Ovary (tissue), 9 donors: ENCODE data around the gene INPP5A. TPM values are rescaled to one million over a fixed set of nuclear protein-coding genes. Genes with fewer than 3 reads are reported as not detected.
"Not testable (repeated sequence)": the region's sequence is repeated elsewhere in the genome, so short reads cannot be mapped to it uniquely, and the experiment has no call there.

Experiments used
- DNase-seq, 5 donors: peaks; one replicate each; pipeline ENCODE4 v3.0.0-alpha.2; 2019 to 2020
- H3K27ac ChIP-seq, 2 donors: fragments of 200-600 bp; one replicate each; pipeline versions ENCODE4 v1.5.1 to v1.8.0; 2019 to 2022
- H3K27me3 ChIP-seq: fragments of 200-600 bp; one replicate; pipeline ENCODE4 v1.8.0; 2022
- H3K36me3 ChIP-seq: fragments of 200-600 bp; sonication (generic); one replicate; pipeline ENCODE4 v1.5.1; 2019
- H3K4me1 ChIP-seq: one replicate; pipeline ENCODE4 v1.8.1; 2013; ENCODE audit warnings: mild to moderate bottlenecking, moderate library complexity; ENCODE audit not compliant: insufficient read depth
- H3K4me3 ChIP-seq: fragments of 200-600 bp; sonication (generic); one replicate; pipeline ENCODE4 v1.5.1; 2017
- H3K9me3 ChIP-seq, 2 donors: fragments of 200-600 bp in 1 of 2; sonication (generic) in 1 of 2; one replicate each; pipeline versions ENCODE4 v1.5.1 to v1.8.1; 2013 to 2019; ENCODE audit warnings: mild to moderate bottlenecking in 1 of 2, moderate library complexity in 1 of 2
- CTCF ChIP-seq, 3 donors: fragments of 450-650 bp in 2 of 3; fragments of 200-600 bp in 1 of 3; IDR thresholded peaks; one replicate each; pipeline versions ENCODE4 v1.5.1 to v1.8.0; 2016 to 2022; ENCODE audit warnings: antibody characterized with exemption in 3 of 3, mild to moderate bottlenecking in 1 of 3
- EP300 ChIP-seq: sonication (generic); formaldehyde crosslinking; IDR thresholded peaks from one replicate; pipeline ENCODE4 v1.6.1; 2017; ENCODE audit warnings: antibody characterized with exemption
- POLR2A ChIP-seq: fragments of 450-650 bp; IDR thresholded peaks from one replicate; pipeline ENCODE4 v1.6.1; 2017; ENCODE audit warnings: antibody characterized with exemption, mild to moderate bottlenecking, moderate library complexity
- WGBS, 3 donors: extraction: QIAGEN DNeasy Blood & Tissue Kit in 1 of 3; methylation state at CpG; one replicate each; pipeline versions ENCODE4 v1.1.5 to v1.1.7; 2013 to 2017; 5-methylcytosine and 5-hydroxymethylcytosine counted together
- intact Hi-C, 4 donors: fragments of 100-400 bp; cut with DNase I; formaldehyde crosslinking; loops; one replicate each; pipeline versions ENCODE4 v1.11.0 to v1.15.1; 2022 to 2023
- polyA plus RNA-seq, 2 donors: library from polyadenylated mRNA; stranded (reverse); fragments of 200-250 nt in 1 of 2; fragments of 350-450 nt in 1 of 2; fragmentation: Illumina TruSeq in 1 of 2; extraction: RNeasy Lipid Tissue Mini Kit (QIAGEN cat#74804) in 1 of 2; gene quantifications; one replicate each; pipeline ENCODE4 v1.2.3, GENCODE V29; 2013 to 2014
- total RNA-seq, 7 donors: library from RNA; depleted of rRNA in 2 of 7; stranded (reverse); fragments of >200 nt in 2 of 7; fragmentation: NEBNext Ultra II Directional in 3 of 7; extraction: Animal tissue kit (Norgen Biotek cat#: 25700) in 3 of 7; gene quantifications; one replicate each; pipeline versions ENCODE4 v1.1.0 to v1.2.4, GENCODE V29; 2016 to 2023
- donor health status: DM: no; HTN: no; CAD: no; lungs with moderate emphysema.
- donor health status: DM: no; HTN: no; CAD: no.
- donor health status: Bipolar disorder and iron deficiency.
- donor health status: DM: yes; HTN: yes; CAD: no.
- donor health status: DM: no; HTN: no; CAD: no.
- donor health status: DM: yes; HTN: yes; CAD: no.

INPP5A gene
- total and polyA plus RNA-seq, 9 donors: 19.8 to 41.2 (median 35.3) TPM

- no peak for DNase-seq
- intact Hi-C loops: no loop called here
- no peak for TF ChIP-seq POLR2A
- no peak for TF ChIP-seq EP300
- no peak for TF ChIP-seq CTCF (IDR thresholded peaks at IDR 0.05)
- Histone ChIP-seq H3K4me3 (no peak overlapping the region), H3K27ac (no peak overlapping the region), H3K9me3 (no peaks in the 10 kb centered on the region), H3K36me3 (no peaks in the 10 kb centered on the region), H3K4me1 (no peaks in the 10 kb centered on the region), H3K27me3 (peaks cover 14% of the 10 kb centered on the region)
- WGBS, 3 donors: 37 to 47% (median 46%) methylated on average over 29 to 31 of the region's 31 CpGs
Measured at GRCh38 chr10:132790934-132791829, 253.6 kb downstream of the INPP5A start.

- WGBS, 3 donors: 92 to 94% (median 94%) methylated on average over 26 to 33 of the region's 33 CpGs
- H3K27ac ChIP-seq, H3K4me3 ChIP-seq, DNase-seq, H3K27me3 ChIP-seq, H3K9me3 ChIP-seq, intact Hi-C loops, H3K4me1 ChIP-seq, H3K36me3 ChIP-seq: not testable (repeated sequence)
Measured at GRCh38 chr10:132792099-132792498, 254.5 kb downstream of the INPP5A start.

- H3K9me3 ChIP-seq: no peaks in the 10 kb centered on the region
- DNase-seq: no peak
- WGBS, 3 donors: 71 to 83% (median 79%) methylated on average over 17 of the region's 17 CpGs
- H3K4me1 ChIP-seq: no peaks in the 10 kb centered on the region
- peaks cover 9% of the 10 kb centered on the region for H3K27me3 ChIP-seq
- no peak overlapping the region for H3K4me3 ChIP-seq
- H3K36me3 ChIP-seq: no peaks in the 10 kb centered on the region
- H3K27ac ChIP-seq: no peak overlapping the region
- no peak for TF ChIP-seq EP300
- TF ChIP-seq CTCF (IDR thresholded peaks at IDR 0.05): no peak
- TF ChIP-seq POLR2A: no peak
- intact Hi-C loops: no loop called here
Measured at GRCh38 chr10:132792796-132793195, 255.2 kb downstream of the INPP5A start.

GRCh38 chr10:132793213-132793612, 255.6 kb downstream of the INPP5A start:
- Histone ChIP-seq H3K36me3 (no peaks in the 10 kb centered on the region), H3K9me3 (no peaks in the 10 kb centered on the region), H3K4me3 (no peak overlapping the region), H3K27ac (no peak overlapping the region), H3K4me1 (no peaks in the 10 kb centered on the region), H3K27me3 (peaks cover 9% of the 10 kb centered on the region)
- TF ChIP-seq CTCF (IDR thresholded peaks at IDR 0.05) (no peak), POLR2A (no peak), EP300 (no peak)
- intact Hi-C loops: no loop called here
- DNase-seq: no peak
- 54 to 81% (median 71%) methylated on average over 7 to 9 of the region's 9 CpGs for WGBS, 3 donors
